Keratinocyte (primary cell): ENCODE data around the gene ITFG1. TPM values are rescaled to one million over a fixed set of nuclear protein-coding genes. Genes with fewer than 3 reads are reported as not detected.
"Not testable (repeated sequence)": the region's sequence is repeated elsewhere in the genome, so short reads cannot be mapped to it uniquely, and the experiment has no call there.

Experiments used
- DNase-seq: peaks from one replicate; pipeline ENCODE4 v3.0.0-alpha.2; 2011; ENCODE audit warnings: low read depth, missing footprints, low spot score
- FAIRE-seq: peaks from 2 replicates; lab custom pipeline; 2011; peaks lifted over from hg19 to GRCh38; lab: Jason Lieb, UNC
- H2AFZ ChIP-seq: 2 replicates; pipeline ENCODE4 v1.6.0; 2012; ENCODE audit warnings: low read length, control low read depth, inconsistent platforms; ENCODE audit not compliant: control insufficient read depth
- H3K27ac ChIP-seq: 2 replicates; pipeline ENCODE4 v1.5.1; 2011; ENCODE audit warnings: low read length; ENCODE audit not compliant: control insufficient read depth, insufficient read depth
- H3K27me3 ChIP-seq: 3 replicates; pipeline ENCODE4 v1.6.0; 2011; ENCODE audit warnings: low read length; ENCODE audit not compliant: control insufficient read depth, insufficient read depth; ENCODE audit errors: extremely low read depth
- H3K36me3 ChIP-seq, 2 experiments: 2 replicates in 1 of 2; 3 replicates in 1 of 2; pipeline ENCODE4 v1.5.1; 2011; ENCODE audit warnings: low read length in 2 of 2, mild to moderate bottlenecking in 1 of 2; ENCODE audit not compliant: control insufficient read depth in 2 of 2, insufficient read depth in 2 of 2; ENCODE audit errors: extremely low read depth in 1 of 2
- H3K4me1 ChIP-seq: 3 replicates; pipeline ENCODE4 v1.5.1; 2011; ENCODE audit warnings: low read length; ENCODE audit not compliant: control insufficient read depth, insufficient read depth; ENCODE audit errors: extremely low read depth
- H3K4me2 ChIP-seq: 3 replicates; pipeline ENCODE4 v1.6.0; 2011; ENCODE audit warnings: low read depth, low read length; ENCODE audit not compliant: control insufficient read depth, insufficient read depth; ENCODE audit errors: extremely low read depth
- H3K4me3 ChIP-seq, 3 experiments: fragments of 200-600 bp in 1 of 3; sonication (generic) in 1 of 3; 2 replicates in 2 of 3; 3 replicates in 1 of 3; pipeline ENCODE4 v1.5.1; 2011 to 2016; ENCODE audit warnings: low read length in 3 of 3, mild to moderate bottlenecking in 3 of 3, control low read depth in 2 of 3, inconsistent platforms in 1 of 3, low read depth in 1 of 3, mixed read lengths in 1 of 3, mixed run types in 1 of 3, moderate library complexity in 1 of 3; ENCODE audit not compliant: control insufficient read depth in 2 of 3, insufficient read depth in 2 of 3; ENCODE audit errors: extremely low read depth in 1 of 3
- H3K79me2 ChIP-seq: 2 replicates; pipeline ENCODE4 v1.6.0; 2012; ENCODE audit warnings: low read length; ENCODE audit not compliant: control insufficient read depth, insufficient read depth
- H3K9ac ChIP-seq: 3 replicates; pipeline ENCODE4 v1.6.0; 2011; ENCODE audit warnings: low read length; ENCODE audit not compliant: control insufficient read depth, insufficient read depth; ENCODE audit errors: extremely low read depth
- H3K9me1 ChIP-seq: 3 replicates; pipeline ENCODE4 v1.6.0; 2011; ENCODE audit warnings: low read length; ENCODE audit not compliant: control insufficient read depth, insufficient read depth; ENCODE audit errors: extremely low read depth
- H3K9me3 ChIP-seq: 2 replicates; pipeline ENCODE4 v1.5.1; 2012; ENCODE audit warnings: low read depth, low read length; ENCODE audit not compliant: control insufficient read depth
- H4K20me1 ChIP-seq: 3 replicates; pipeline ENCODE4 v1.6.0; 2011; ENCODE audit warnings: low read length; ENCODE audit not compliant: control insufficient read depth, insufficient read depth; ENCODE audit errors: extremely low read depth
- CTCF ChIP-seq, 3 experiments: IDR thresholded peaks in 1 of 3; conservative IDR thresholded peaks in 1 of 3; optimal IDR thresholded peaks in 1 of 3; 2 replicates in 2 of 3; 3 replicates in 1 of 3; pipeline versions ENCODE3 to v1.5.1; 2011; ENCODE audit warnings: low read length in 3 of 3, mild to moderate bottlenecking in 3 of 3, moderate library complexity in 2 of 3, control low read depth in 1 of 3, inconsistent platforms in 1 of 3; ENCODE audit not compliant: insufficient read depth in 2 of 3; ENCODE audit errors: extremely low read depth in 1 of 3
- EZH2 ChIP-seq: IDR thresholded peaks from one replicate; pipeline ENCODE4 v1.6.1; 2012; ENCODE audit warnings: inconsistent platforms, mild to moderate bottlenecking, low read length, moderate library complexity
- dilution Hi-C: fragments of 300-500 bp; cut with MboI; formaldehyde crosslinking; loops from one replicate; pipeline ENCODE4 v1.7.0; 2020; ENCODE audit warnings: low sequenced_read_pairs; ENCODE audit not compliant: extremely low pct_ligation_motif_present
- polyA plus RNA-seq, 5 experiments: library from polyadenylated mRNA; depleted of rRNA in 3 of 5; stranded (reverse) in 3 of 5; stranded (forward) in 1 of 5; unstranded in 1 of 5; fragments of >200 nt; gene quantifications; 1 replicate in 1 of 5; 2 replicates in 3 of 5; 3 replicates in 1 of 5; pipeline versions ENCODE4 v1.2.1 to v1.2.3, GENCODE V29; 2011 to 2012; ENCODE audit warnings: missing spikeins in 2 of 5, low read depth in 1 of 5, low replicate concordance in 1 of 5

Gene ITFG1
- polyA plus RNA-seq, 1 donor (not counting 4 experiments of a cell fraction or from before 2014, with no cell fraction given) = 83.8 TPM

GRCh38 chr16:47470211-47470610 is 9.3 kb upstream of the ITFG1 start:
- FAIRE-seq (no peak), DNase-seq (no peak)
- Histone ChIP-seq H2AFZ (no peak overlapping the region), H3K9ac (no peak overlapping the region), H3K79me2 (peaks cover 36% of the 10 kb centered on the region), H3K4me1 (peaks cover 7% of the 10 kb centered on the region), H3K27me3 (no peaks in the 10 kb centered on the region), H3K27ac (no peak overlapping the region), H4K20me1 (no peaks in the 10 kb centered on the region), H3K36me3 (no peaks in the 10 kb centered on the region), H3K9me1 (no peaks in the 10 kb centered on the region), H3K4me3 (no peak overlapping the region), H3K9me3 (no peaks in the 10 kb centered on the region), H3K4me2 (no peak overlapping the region)
- dilution Hi-C loops = no loop called here
- TF ChIP-seq EZH2 = no peak
- no peak for TF ChIP-seq CTCF (optimal IDR thresholded peaks at IDR 0.05 in 1 of 3, IDR thresholded peaks at IDR 0.05 in 1 of 3, conservative IDR thresholded peaks at IDR 0.05 in 1 of 3; ENCODE audit: extremely low read depth in 1 of 3, insufficient read depth in 2 of 3, low read length in 3 of 3)

DNA sequence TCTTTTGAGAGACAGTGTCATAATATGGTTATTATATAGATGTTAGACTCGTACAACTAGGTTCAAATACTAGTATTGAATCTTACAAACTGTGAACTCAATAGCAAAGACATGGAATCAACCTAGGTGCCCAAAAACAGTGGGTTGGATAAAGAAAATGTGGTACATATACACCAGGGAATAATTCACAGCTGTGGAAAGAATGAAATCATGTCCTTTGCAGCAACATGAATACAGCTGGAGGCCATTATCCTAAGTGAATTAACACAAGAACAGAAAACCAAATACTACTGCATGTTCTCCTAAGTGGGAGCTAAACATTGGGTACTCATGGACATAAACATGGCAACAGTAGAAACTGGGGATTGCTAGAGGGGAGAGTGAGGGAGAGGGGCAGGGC is 8.4 kb upstream of the ITFG1 start:
- Histone ChIP-seq H3K27me3 (no peaks in the 10 kb centered on the region), H4K20me1 (no peaks in the 10 kb centered on the region), H2AFZ (no peak overlapping the region), H3K4me3 (no peak overlapping the region), H3K27ac (no peak overlapping the region), H3K9ac (no peak overlapping the region), H3K79me2 (peaks cover 40% of the 10 kb centered on the region), H3K4me1 (peaks cover 12% of the 10 kb centered on the region), H3K36me3 (peaks cover 0 to 3% of the 10 kb centered on the region in 2 experiments), H3K9me3 (no peaks in the 10 kb centered on the region), H3K9me1 (no peaks in the 10 kb centered on the region), H3K4me2 (no peak overlapping the region)
- dilution Hi-C loops = no loop called here
- no peak for TF ChIP-seq CTCF (optimal IDR thresholded peaks at IDR 0.05 in 1 of 3, IDR thresholded peaks at IDR 0.05 in 1 of 3, conservative IDR thresholded peaks at IDR 0.05 in 1 of 3; ENCODE audit: extremely low read depth in 1 of 3, insufficient read depth in 2 of 3, low read length in 3 of 3)
- no peak for FAIRE-seq
- no peak for DNase-seq

- H3K27me3 ChIP-seq, H3K9me1 ChIP-seq, dilution Hi-C loops, H2AFZ ChIP-seq, H3K9me3 ChIP-seq, H3K27ac ChIP-seq, H4K20me1 ChIP-seq, DNase-seq, H3K36me3 ChIP-seq, FAIRE-seq, H3K9ac ChIP-seq, H3K4me2 ChIP-seq, H3K4me3 ChIP-seq: not testable (repeated sequence)
- peaks cover 47% of the 10 kb centered on the region for H3K79me2 ChIP-seq
- H3K4me1 ChIP-seq = peaks cover 18% of the 10 kb centered on the region
Observed at GRCh38 chr16:47468070-47468689, 7.3 kb upstream of the ITFG1 start.
